HG02571 (cell line): ENCODE results near the gene NUFIP1.
"Not testable (repeated sequence)": the region's sequence is repeated elsewhere in the genome, so short reads cannot be mapped to it uniquely, and the experiment has no call there.

Experiments
- ATAC-seq: cut with Tn5 transposase; IDR thresholded peaks from one replicate; pipeline ENCODE4 v1.9.1; 2021; ENCODE audit warnings: mild to moderate bottlenecking, moderate library complexity; ENCODE audit not compliant: unreplicated experiment

NUFIP1 gene

DNA sequence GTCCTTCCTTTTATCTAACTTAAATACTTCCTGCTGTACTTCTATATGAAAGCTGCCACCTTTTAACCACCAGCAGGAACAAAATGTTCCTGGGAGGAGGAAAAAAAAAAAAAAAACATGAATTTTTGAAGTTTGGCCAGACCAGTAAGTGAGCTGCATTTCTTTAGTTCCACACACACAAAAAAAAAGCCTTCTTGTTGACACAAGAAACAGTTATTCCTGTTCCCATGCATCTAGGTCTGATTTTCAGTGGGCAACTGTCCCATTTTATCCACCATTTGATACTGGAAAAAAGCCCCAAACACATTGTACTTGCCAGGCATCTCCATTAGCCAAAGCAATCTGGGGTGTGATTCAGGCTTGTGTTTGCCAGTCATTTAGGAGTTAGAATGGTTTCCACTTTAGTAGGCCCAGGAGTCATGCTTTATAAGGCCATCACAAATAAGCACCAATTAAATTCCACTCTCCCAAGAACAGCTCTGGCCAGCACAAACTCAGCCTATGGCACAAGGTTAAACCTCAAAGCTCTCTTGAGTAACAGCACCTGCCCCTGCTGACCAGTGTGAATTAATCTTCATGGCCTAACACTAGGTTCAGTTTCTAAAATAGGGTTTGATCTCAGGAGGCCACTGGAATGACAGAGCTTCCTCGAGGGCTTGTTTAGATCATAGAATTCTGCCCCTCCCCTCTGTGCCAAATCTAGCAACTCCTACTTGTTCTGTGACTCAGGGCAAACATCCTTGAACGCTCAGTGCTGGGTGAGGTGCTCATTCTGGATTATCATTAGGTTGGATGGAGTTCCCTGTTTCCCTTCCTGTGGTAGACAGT lies 67.1 kb downstream of the NUFIP1 start:
- ATAC-seq = no peak

DNA sequence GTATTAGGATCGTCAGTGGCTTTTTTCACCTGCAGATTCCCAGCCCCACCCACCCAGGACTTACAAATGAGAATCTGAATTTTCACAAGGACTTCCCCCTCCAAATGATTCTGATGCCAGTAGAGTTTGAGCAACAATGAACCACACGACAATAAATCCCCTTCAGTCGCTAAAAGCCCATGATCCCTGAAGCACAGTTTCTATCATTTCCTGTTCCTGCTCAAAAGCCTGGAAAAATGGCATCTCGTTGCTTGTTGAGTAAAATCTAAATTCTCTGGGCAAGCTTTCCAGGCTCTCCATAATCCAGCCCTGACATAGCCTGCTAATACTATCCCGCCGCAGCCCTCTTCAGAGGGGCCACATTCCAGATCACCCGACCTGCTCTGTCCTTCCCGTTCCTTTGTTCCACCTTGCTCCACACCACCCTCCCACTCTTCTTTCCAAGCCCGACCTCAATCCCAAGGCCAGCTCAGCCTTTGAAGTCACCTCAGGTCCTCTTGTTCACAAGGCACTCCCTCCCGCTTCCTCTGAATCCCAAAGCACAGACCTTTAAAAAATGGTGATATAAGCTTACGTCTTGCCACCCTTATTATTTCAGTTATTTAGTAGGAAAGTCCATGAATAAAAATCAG lies 67.9 kb downstream of the NUFIP1 start:
- ATAC-seq = no peak

DNA sequence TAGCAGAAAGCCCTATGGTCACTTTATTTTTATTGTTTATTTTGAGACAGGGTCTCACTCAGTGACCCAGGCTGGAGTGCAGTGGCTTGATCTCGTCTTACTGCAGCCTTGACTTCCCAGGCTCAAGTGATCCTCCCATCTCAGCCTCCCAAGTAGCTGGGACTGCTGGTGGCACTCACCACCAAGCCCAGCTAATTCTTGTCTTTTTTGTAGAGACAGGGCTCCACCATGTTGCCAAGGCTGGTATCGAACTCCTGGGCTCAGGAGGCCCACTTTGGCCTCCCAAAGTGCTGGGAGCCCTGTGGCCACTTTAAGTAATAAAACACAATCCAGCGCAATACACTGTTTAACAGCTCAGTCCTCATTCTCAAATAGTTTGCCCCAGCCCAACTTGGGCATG lies 69.3 kb downstream of the NUFIP1 start:
- ATAC-seq = no peak

DNA sequence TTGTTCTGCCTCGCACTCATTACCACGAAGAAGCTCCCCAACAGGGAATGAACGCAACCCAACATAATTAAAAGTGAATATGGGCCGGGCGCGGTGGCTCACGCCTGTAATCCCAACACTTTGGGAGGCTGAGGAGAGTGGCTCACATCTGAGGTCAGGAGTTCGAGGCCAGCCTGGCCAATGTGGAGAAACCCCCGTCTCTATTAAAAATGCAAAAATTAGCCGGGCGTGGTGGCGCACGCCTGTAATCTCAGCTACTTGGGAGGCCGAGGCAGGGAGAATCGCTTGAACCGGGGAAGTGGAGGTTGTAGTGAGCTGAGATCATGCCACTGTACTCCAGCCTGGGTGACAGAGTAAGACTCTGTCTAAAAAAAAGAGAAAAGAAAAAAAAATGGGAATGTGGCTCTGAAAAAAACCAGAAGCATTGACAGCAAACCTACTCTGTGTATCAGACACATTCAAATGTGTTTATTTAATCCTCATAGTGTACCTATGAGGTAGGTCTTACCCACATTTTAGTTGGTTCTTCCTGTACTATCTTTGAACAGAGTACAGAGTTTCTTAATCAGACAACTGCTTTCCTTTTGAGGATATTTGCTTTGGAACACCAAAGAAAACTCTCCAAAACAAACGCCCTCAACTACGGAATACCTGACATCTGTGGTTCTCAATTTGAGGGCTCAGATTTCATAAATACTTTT lies 70.0 kb downstream of the NUFIP1 start:
- no peak for ATAC-seq

DNA sequence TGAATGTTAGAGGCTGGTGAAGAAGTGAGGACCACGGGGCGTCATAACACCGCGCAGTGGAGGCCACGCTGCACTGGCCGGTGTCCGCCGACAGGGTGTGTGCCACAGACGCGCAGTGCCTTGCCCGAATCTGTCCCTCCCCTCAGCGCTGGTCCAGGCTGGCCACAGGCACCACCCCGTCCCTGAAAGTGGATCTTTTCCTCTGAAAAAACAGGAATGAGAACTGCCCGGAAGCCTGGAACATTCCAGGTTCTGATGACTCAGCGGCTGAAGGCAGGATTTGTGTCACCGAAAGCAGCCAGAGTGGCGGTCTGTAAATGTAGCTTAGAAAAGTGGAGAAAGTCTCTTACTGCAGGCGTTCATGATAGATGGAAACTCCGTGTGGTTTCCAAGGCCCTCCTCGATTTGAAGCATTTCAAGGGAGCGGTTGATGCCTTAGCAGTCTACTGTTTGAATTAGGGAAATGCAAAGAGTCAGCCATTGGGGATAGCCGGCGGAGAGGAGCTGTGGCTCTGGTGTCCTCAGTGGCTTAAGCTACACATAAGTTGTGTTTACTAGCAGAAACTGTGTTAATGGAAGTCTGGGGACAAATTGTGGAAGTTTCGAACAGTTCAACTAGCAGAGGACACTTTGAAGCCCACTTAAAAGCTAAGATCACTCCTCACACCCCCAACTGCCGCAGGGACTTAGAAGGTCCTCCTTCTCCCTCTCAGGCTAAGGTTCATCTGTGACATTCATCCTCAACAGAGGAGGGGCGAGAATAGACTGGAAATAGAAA lies 70.8 kb downstream of the NUFIP1 start:
- ATAC-seq = peak; percentile 87

DNA sequence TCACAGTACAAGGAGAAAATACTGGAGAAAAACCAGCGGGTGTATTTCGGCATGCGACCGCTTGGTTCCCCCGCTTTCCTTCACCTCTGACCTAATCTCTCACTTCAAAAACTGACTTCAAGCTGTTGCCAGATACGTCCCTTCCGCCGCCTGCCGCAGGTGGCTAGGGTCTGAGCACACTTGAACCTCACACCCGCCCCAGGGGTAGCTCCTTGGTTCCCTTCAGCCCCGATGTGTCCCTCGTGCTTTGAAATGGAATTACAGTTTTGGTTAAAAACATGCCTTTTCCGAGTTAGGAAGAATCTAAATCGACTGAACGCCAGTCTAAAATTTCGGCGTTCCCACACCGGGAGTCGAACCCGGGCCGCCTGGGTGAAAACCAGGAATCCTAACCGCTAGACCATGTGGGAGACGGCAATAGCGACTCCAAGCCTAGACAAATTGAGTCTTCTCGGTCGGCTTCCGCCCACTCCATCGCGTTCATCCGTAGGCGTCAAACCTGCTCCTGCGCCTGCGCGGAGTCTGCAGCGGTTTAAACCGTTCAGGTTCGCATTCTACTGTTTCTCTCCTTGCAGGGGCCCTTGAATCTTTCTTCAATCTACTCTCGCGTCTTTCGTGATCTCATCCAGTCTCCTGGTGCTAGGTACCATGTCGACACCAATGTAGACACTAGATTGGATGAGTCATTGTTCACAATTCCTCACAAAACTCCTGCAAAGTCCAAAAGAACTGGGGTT lies 71.5 kb downstream of the NUFIP1 start:
- ATAC-seq = peak; percentile 71

DNA sequence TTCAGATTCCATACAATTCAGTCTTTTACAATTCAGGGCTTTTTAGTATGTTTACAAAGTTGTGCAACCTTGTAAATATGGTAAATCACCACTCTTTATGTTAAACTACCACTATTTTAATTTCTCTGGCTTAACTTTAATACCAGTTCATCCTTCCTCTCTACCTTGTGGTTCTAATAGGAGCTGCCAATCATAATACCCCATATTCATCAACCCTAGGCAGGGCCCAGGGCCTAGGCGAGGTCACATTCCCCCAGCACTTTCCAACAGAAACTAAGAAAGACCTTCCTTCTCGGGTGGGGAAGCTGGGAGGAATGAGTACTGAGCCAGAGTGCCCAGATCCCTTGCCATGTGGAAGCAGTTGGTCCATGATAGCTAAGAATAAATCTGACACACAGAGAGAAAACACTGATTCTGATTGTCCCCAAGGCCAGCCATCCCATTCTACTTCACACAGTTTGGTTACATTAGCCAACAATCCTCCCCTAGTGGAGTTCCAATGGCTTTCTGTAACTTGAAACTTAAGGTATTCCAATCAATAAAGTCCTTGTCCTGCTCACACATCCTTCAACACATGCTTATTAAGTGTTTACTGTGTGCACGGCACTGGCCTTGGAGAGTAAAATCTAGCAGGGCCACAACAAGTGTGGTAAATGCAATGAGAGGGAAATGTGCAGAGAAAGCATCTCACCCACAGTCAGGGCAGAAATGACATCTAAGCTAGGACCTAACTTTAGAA lies 76.8 kb downstream of the NUFIP1 start:
- no peak for ATAC-seq

DNA sequence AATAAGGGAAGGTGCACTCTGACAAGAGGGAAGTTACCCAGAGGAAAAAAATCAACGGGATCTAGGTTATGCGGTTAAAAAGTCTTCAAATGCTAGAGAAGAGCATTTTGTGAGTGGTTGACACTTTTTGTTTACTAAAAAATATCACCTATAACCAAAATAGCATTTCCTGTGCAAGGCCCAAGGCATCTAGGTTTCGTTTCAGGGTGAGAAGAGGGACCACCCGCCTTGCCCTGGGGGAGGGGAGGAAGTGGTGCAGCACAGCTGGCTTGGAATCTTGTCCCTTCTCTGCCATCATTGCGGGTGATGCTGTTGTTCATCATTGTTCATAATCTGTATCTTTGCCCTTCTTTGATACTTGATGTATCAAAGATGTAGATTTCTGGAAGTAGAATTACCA lies 80.6 kb downstream of the NUFIP1 start:
- ATAC-seq = no peak

DNA sequence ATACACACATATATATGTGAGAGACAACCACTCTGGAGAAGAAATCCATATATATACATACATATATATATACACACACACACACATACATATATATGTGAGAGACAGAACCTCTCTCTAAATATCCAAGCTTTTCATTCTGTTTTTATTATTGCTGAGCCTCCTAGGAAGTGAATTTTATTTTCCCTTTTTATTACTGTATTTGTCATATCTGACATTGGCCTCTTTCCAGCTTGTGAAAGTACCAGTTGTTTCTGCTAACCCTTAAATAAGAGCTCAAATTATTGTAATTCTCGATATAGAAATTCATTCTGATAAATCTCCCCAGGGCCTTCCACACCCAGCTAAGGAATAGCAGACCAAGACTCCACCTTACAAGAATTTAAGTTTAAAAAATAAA lies 81.0 kb downstream of the NUFIP1 start:
- ATAC-seq = no peak

DNA sequence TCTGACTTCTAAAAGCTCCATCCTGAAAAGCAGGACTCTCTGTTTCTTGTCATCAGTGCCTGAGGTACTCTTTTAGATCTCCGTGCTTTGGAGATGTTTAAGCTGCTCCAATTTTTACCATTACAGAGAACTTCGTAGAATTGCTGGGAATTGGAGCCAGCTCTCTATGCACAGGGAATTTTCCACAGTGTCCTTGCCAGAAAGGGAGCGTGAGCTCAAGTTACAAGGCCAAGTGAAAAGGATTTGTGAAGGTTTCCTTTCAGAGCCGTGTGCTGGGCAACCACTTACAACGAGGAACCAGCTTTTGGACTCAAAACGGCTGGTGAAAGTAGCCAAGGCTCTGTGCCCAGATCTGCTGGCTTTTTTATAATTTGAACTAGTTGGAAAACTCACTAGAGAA lies 82.6 kb downstream of the NUFIP1 start:
- no peak for ATAC-seq

DNA sequence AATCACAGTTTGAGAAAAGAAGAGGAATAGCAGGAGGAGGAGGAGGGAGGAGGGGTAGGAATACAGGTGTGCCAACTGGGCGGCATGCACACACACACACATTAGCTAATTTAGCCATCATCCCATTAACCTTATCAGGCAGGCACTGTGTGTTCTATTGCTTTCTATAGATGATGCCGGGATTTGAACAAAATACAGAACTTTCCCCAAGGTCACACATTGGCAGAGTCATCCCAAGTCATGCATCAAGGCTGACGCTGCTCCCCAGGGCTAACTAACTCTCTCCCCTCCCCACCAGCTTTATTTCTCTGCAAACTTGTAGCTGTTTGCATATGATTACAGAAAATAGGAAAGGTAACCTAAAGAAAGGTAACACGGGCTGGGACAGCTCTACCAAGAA lies 83.0 kb downstream of the NUFIP1 start:
- ATAC-seq = no peak

DNA sequence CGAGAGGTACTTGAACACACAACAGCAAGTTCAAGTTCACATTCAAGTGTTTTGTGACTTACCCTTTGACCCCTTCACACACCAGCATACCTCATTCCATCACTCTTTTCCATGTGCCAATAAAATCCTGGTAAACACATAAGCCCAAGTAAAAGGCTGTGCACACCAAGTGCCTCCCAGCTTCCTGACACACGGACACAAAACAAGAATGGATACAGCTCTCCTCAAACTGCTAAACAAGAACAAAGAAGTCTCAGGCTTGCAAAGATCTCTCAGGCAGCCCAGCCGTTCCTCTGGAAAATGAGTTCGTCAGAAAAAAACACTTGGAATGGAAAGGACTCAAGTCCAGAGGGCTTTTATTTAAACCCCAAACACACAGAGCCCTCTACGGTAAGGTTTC lies 83.7 kb downstream of the NUFIP1 start:
- ATAC-seq = no peak

DNA sequence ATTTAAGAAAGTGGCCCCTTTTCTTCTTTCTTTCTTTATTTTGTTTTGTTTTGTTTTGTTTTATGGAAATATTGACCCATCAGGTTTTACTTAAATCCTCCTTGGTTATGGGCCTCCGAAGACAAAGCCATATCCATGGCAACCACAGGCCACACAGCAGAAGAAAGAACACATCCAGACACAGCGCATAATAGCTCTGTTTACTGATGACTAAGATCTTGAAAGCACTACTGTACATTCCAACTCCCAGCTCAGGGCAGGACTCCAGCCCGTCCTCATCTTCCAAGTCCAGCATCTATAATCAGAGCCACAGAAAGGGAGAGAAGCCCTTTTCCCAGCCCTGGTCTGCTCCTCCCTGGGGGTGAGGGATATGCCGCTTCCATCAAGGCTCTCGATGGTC lies 84.3 kb downstream of the NUFIP1 start:
- no peak for ATAC-seq

DNA sequence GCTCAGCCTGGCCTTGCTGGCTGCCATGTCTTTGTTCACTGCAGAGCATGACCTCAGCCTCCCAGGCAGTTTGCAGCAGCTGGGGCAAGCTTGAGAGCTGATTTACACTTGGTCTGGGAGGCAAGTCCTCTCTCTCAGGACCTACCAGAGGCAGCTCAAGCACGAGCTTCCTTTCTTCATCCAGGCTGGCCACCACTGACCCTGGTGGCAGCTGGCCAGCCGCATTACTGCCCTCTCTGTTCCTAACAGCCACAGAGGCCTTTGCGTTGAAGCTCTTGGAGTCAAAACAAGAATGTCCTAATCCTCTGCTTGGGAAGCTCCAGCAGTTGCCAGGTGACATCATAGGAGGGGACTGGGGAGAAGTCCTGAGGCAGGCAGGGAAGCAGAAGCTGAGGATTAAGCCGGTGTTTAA lies 85.7 kb downstream of the NUFIP1 start:
- ATAC-seq = no peak

DNA sequence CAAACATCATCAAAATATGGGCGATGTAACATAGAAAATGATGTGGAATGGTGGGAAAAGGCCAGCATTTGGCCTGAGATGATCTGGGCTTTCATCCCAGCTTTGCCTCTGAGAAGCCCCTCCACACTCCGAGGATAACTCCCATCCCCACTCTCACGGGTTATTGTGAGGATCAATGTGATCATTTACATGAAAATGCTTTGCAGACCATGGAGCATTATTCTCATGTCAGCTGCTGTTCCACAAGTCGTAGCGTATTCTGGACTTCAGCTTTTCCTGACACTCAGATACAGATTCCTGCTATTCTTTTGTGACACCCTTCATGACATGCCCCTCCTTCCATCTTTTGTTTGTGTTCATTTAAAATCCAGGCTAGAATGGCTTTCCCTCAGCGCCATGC lies 86.5 kb downstream of the NUFIP1 start:
- no peak for ATAC-seq

DNA sequence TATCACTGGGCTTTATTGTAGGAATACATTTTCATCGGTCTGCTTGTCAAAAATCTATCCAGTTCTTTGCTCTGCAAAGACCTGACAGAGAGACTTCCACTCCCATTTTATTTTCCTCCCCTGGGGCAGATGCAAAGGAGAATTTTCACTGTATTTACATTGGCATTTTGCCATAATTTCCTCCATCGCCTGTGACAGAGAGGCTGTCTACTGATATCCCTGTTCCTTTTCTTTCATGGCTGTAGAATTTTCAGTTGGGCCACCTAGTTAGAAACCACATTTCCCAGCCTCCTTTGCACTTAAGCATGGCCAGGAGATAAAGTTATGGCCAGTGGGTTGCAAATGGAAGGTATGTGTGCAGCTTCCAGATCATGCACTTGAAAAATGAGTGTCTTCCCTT lies 89.3 kb downstream of the NUFIP1 start:
- no peak for ATAC-seq

DNA sequence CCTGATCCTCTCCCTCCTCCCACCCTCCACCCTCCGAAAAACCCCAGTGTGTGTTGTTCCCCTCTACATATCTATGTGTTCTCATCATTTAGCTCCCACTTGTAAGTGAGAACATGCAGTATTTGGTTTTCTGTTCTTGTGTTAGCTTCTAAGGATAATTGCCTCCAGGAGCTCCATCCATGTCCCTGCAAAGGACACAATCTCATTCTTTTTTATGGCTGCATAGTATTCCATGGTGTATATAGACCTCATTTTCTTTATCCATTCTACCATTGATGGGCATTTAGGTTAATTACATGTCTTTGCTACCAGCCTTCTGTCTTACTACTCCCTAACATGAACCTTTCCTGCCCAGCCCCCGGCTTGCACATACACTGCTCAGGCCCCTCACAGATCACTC lies 91.0 kb downstream of the NUFIP1 start:
- not testable (repeated sequence) for ATAC-seq

DNA sequence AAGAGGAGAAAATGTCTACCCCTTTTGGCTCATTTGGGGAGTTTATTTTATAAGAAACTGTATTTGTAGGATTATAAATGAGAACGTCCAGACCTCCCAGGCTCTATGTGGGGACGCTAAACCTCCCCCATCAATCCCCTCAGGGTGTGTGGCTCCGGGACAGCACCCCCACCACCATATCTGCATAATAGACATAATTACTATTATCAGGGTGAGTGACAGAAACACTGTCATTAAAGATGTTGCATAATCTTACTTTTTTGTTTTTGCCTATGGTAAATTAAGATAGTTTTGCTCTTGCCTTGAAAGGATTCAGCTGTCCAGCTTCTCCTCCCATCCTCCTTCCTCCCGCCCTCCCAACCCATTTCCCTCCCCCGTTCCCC lies 93.3 kb downstream of the NUFIP1 start:
- no peak for ATAC-seq

DNA sequence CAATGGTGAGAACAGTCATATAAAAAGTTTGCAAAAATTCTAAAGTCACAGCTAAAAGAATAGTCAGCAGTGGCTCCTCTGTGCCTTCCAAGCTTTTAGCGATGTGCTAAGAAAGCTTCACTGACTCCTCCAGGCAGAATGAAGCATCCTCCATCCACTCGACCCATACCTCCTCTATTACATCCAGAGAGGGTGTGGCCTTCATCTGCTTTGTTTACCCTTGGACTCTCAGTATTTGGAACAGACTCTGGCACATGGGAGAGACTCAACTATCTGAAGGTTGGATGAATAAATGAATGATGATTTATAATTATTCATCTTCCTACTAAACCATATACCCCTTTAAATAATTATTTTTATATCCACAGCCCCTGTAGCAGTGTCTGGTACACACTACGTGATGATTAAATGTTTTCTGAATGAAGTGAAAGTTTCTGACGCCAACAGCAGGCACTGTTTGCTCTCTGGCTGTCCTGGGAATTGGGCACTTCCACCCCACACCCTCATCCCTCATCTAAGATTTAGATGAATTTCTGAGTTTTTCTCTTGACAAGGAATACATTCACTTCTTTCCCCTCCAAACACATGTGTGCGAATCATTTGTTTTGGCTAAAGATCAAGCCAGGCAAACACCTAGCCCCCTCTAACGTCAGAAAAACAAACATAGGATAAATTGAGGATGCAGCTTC lies 93.9 kb downstream of the NUFIP1 start:
- no peak for ATAC-seq
